Uterus (tissue), 2 donors: Measurements from ENCODE around the gene ACKR2.

ENCODE experiments used
- CTCF ChIP-seq, 4 experiments: fragments of 200-600 bp in 2 of 4; fragments of 450-650 bp in 2 of 4; sonication (generic) in 2 of 4; IDR thresholded peaks; one replicate each; pipeline ENCODE4 v1.5.1; 2016 to 2019; ENCODE audit warnings: antibody characterized with exemption in 4 of 4, mild to moderate bottlenecking in 2 of 4, moderate library complexity in 1 of 4
- POLR2A ChIP-seq, 2 donors: fragments of 450-650 bp; IDR thresholded peaks; one replicate each; pipeline ENCODE4 v1.6.1; 2016; ENCODE audit warnings: antibody characterized with exemption in 2 of 2, mild to moderate bottlenecking in 1 of 2, moderate library complexity in 1 of 2

DNA sequence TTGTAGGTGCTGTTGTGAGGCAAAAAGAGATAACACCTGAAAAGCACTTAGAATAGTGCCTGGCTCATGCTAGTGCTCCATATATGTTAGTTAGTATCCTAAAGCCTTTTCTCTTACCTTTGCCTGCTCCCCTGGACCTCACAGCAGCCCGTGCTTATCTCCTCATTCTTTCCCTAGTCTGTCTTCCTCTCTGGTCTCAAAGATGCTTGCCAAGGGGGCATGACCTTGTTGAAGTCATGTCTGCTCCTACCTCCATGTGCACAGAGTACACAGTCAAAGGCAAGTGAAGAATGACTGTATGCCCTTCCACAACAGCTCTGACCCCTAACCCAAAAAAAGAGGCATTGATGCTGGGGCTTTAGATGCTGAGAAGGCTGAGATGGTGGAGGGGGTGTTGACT lies 67.2 kb downstream of the ACKR2 start:
- no peak for TF ChIP-seq CTCF (IDR thresholded peaks at IDR 0.05)
- TF ChIP-seq POLR2A (IDR thresholded peaks at IDR 0.05) = no peak
